ENCODE results near the gene MAP3K9.

MAP3K9 gene

DNA sequence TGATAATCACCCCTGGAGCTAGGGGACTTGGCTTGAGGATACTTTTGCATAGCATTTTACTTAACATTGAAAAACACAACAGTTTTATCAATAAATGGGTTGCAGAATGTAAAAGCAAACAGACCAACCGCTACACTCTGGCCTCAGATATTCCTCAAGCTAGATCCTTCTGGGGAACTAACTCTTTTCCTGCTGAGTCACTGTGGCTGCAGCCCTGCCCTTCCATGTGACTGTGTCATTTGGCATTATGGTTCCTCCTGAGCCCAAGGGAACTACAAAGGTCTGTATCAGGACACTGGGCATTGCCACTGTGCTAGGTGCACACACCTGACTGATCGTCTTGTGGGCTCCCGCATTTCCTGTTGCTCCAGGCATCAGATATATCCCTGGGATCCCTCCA, 111.0 kb downstream of the MAP3K9 start:
- TF ChIP-seq GATA2 (IDR thresholded peaks at IDR 0.05; ENCODE audit: low read depth, low read length) (no peak), GATA3 (IDR thresholded peaks at IDR 0.05; ENCODE audit: low read depth, low read length) (no peak)

DNA sequence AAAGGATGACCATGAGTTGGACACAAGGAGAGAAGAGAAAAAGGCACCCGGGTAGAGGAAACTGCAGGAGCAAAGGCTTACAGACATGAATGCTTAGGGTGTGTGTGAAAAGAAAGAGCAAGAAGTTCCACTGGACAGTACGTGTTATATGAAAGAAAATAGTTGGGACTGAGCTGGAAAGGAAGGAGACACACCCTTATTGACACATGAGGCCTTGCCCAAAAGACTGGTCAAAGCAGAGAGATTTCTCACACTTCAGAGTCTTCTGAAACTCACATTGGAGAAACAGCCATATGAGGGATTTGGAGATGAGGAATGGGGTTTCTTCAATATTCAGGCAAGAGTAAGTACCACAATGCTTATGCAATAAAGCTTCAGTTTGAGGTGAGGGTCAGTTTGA, 111.6 kb downstream of the MAP3K9 start:
- TF ChIP-seq GATA3 (IDR thresholded peaks at IDR 0.05; ENCODE audit: low read depth, low read length) (no peak), GATA2 (IDR thresholded peaks at IDR 0.05; ENCODE audit: low read depth, low read length) (no peak)

DNA sequence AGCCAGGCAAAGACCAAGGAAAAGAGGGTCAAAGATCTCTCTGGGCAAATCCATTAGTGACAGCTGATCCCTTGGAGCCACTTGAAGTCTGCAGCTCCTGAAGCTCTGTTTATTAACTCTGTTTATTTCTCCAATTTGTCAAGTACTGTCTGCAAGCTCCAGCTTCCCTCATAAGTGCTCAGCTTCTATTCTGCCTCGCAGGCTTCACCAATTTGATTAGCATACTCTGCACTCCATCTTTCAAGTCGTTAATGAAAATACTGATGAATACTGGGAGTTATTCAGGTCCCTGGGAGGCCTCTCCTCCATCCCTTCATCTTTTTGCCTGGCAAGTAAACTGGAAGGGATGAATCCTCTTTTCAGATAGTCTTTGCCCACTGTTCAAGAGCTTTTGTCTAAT, 113.3 kb downstream of the MAP3K9 start:
- no peak for TF ChIP-seq GATA3 (IDR thresholded peaks at IDR 0.05; ENCODE audit: low read depth, low read length)
- no peak for TF ChIP-seq GATA2 (IDR thresholded peaks at IDR 0.05; ENCODE audit: low read depth, low read length)

DNA sequence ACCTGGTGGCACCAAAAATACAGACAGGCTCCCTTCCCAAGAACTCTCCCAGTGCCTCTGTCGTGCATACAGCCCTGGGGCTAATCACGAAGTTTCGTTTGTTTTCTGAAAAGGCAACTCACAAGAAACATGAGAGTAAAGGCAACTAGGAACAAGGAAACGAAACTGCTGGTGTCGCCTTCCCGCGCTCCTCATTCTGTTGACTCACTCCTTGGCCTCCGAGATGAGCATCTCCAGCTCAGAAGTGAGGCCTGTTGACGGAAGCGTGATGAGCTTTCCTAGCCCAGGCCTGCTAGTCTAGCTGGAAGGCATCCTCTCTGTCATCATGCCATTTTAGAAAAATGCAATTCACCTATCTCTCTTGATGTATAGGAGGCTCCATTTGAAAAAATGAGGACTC, 117.1 kb downstream of the MAP3K9 start:
- TF ChIP-seq GATA3 (IDR thresholded peaks at IDR 0.05; ENCODE audit: low read depth, low read length) = no peak
- no peak for TF ChIP-seq GATA2 (IDR thresholded peaks at IDR 0.05; ENCODE audit: low read depth, low read length)

DNA sequence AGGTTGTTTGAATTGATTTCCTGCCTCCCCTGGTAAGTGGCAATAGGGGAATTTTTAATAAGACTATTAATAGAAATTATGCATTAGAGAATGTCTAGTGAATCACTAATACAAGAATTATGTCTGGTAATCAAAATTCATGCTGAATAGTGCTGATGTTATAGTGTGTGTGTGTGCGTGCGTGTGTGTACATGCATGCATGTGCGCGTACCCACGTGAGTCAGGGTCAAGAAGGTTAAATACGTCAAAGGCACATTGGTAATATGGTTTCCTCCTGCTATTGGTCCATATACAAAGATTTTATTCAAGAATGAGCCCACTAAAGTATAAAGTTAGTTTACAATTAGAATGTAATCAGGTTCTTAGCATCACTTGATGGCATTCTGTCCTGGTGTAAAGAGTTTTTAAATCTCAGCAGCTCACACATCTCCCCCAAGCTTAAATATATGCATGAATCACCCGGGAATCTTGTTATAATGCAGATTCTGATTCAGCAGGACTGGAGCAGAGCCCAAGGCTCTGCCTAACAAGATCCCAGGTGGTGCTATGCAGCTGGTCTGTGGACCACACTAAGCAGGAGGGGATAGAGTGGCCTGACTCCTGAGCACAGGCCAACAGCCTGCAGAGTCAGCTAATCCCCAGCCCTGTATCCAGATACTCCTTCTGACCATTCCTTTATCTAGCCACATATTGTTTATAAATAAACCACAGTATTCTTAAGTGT, 123.7 kb downstream of the MAP3K9 start:
- TF ChIP-seq GATA2 (IDR thresholded peaks at IDR 0.05; ENCODE audit: low read depth, low read length) = no peak

DNA sequence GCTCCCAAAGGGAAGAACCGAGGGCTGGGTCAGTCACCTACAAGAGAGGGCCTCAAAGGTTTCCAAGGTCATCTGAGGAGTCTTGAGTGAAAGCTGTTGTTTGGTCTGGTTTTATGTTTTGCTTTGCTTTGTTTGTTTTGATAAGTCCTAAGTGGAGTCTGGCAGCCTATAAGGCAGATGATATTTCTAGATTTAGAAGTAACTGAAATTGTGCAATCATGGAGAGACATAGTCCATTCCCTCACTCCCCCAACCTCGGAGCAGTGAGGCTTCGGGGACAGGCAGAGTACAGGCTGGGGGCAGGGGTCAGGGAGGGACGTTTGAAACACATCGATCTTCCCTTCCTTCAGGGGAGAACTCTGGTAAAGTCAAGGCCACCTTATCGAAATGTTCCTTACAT, 125.3 kb downstream of the MAP3K9 start:
- no peak for TF ChIP-seq GATA3 (IDR thresholded peaks at IDR 0.05; ENCODE audit: low read depth, low read length)
- TF ChIP-seq GATA2 (IDR thresholded peaks at IDR 0.05; ENCODE audit: low read depth, low read length) = no peak

DNA sequence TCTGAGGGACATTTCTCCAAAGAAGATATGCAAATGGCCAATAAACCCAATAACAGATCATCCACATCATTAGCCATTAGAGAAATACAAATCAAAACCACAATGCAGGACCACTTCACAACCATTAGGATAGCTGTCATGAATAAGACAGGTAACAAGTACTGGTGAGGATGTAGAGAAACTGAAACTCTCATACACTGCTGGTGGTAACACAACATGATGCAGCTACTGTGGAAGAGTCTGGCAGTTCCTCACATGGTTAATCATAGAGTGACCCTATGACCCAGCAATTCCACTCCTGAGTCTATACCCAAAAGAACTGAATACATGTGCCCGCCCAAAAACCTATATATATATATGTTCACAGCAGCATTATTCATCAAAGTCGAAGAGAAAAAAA, 128.6 kb downstream of the MAP3K9 start:
- TF ChIP-seq GATA3 (IDR thresholded peaks at IDR 0.05; ENCODE audit: low read depth, low read length) (no peak), GATA2 (IDR thresholded peaks at IDR 0.05; ENCODE audit: low read depth, low read length) (no peak)

DNA sequence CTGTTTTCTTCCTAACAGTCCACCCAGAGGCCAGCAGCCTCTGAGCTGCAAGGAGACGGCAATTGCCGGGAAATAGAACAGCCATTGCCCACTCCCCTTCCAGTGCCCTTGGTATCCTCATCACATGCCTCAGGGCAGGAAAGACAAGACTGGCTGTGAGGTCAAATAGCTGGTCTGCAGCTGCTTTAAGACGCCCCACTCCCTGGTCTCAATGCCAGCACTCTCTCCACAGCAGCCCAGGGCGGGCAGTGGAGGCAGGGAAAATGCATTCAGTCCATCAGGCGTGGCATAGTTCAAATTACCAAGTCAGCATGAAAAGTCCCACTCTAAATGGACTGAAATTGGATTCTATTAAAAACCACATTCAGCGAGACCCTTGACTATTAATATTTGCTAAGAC, 132.0 kb downstream of the MAP3K9 start:
- TF ChIP-seq GATA2 (IDR thresholded peaks at IDR 0.05; ENCODE audit: low read depth, low read length) (no peak), GATA3 (IDR thresholded peaks at IDR 0.05; ENCODE audit: low read depth, low read length) (no peak)
